Activated CD8-positive, alpha-beta T cell treated with anti-CD3 and anti-CD28 coated beads for 36 hours (primary cell): ENCODE results near the gene SYT17. TPM values are rescaled to one million over a fixed set of nuclear protein-coding genes. Genes with fewer than 3 reads are reported as not detected.

ENCODE experiments used
- ATAC-seq: fragments of 200-7000 bp; cut with Tn5 transposase; one replicate; pipeline ENCODE4 v1.10.0; 2021; ENCODE audit warnings: mild to moderate bottlenecking, moderate library complexity
- CTCF ChIA-PET: fragments of 350-600 bp; sonication (Branson Sonifier 250); formaldehyde crosslinking; loops from one replicate; lab custom pipeline; 2021; ENCODE audit warnings: antibody characterized with exemption; lab: Charles Lee
- POLR2A ChIA-PET: fragments of 350-600 bp; sonication (Branson Sonifier 250); formaldehyde crosslinking; loops from one replicate; lab custom pipeline; 2021; ENCODE audit warnings: antibody characterized with exemption; lab: Charles Lee
- DNase-seq: peaks from one replicate; pipeline ENCODE4 v3.0.0-alpha.2; 2020
- H3K27ac Mint-ChIP-seq: one replicate; pipeline ENCODE4 v1.8.0; 2021; ENCODE audit warnings: mild to moderate bottlenecking, mixed read lengths
- H3K27me3 Mint-ChIP-seq: one replicate; pipeline ENCODE4 v1.8.0; 2021; ENCODE audit warnings: mixed read lengths
- H3K36me3 Mint-ChIP-seq: one replicate; pipeline ENCODE4 v1.8.0; 2021; ENCODE audit warnings: low read depth, mixed read lengths
- H3K4me1 Mint-ChIP-seq: one replicate; pipeline ENCODE4 v1.8.0; 2021; ENCODE audit warnings: low read depth, mixed read lengths
- H3K4me3 Mint-ChIP-seq: one replicate; pipeline ENCODE4 v1.8.0; 2021; ENCODE audit warnings: mild to moderate bottlenecking, moderate library complexity, mixed read lengths
- H3K9me3 Mint-ChIP-seq: one replicate; pipeline ENCODE4 v1.8.0; 2021; ENCODE audit warnings: mixed read lengths
- CTCF ChIP-seq: fragments of 200-600 bp; IDR thresholded peaks from one replicate; pipeline ENCODE4 v1.8.0; 2022; ENCODE audit warnings: antibody characterized with exemption, mild to moderate bottlenecking
- intact Hi-C: fragments of 100-400 bp; cut with micrococcal nuclease; formaldehyde crosslinking; loops from one replicate; pipeline ENCODE4 v1.10.0; 2022
- total RNA-seq, 2 experiments: library from RNA; stranded (reverse); gene quantifications; one replicate each; pipeline ENCODE4 v1.2.3, GENCODE V29; 2021

Gene SYT17
- total RNA-seq, 2 experiments from 2014 or later, result 0.59 TPM; not detected in 1

- Mint-ChIP-seq H3K36me3 (no peaks in the 10 kb centered on the region), H3K27ac (no peak overlapping the region), H3K27me3 (peaks cover 5% of the 10 kb centered on the region), H3K4me1 (peaks cover 11% of the 10 kb centered on the region), H3K9me3 (no peaks in the 10 kb centered on the region), H3K4me3 (no peak overlapping the region)
- no peak for DNase-seq
- CTCF ChIA-PET, result no interaction called here
- intact Hi-C loops, result no loop called here
- POLR2A ChIA-PET, result no interaction called here
- no peak for TF ChIP-seq CTCF
- ATAC-seq, result no peak
Measured at GRCh38 chr16:19135201-19135842, 32.7 kb upstream of the SYT17 start.

- Mint-ChIP-seq H3K27ac (no peak overlapping the region), H3K27me3 (peaks cover 12% of the 10 kb centered on the region), H3K4me1 (peaks cover 4% of the 10 kb centered on the region), H3K9me3 (no peaks in the 10 kb centered on the region), H3K36me3 (no peaks in the 10 kb centered on the region), H3K4me3 (no peak overlapping the region)
- no peak for ATAC-seq
- ChIA-PET CTCF (no interaction called here), POLR2A (no interaction called here)
- intact Hi-C loops, result no loop called here
- no peak for TF ChIP-seq CTCF
- DNase-seq, result no peak
Measured at GRCh38 chr16:19135896-19136438, 32.1 kb upstream of the SYT17 start.

- Mint-ChIP-seq H3K4me3 (no peak overlapping the region), H3K36me3 (no peaks in the 10 kb centered on the region), H3K27me3 (peaks cover 14% of the 10 kb centered on the region), H3K9me3 (no peaks in the 10 kb centered on the region), H3K27ac (no peak overlapping the region), H3K4me1 (no peaks in the 10 kb centered on the region)
- intact Hi-C loops, result no loop called here
- TF ChIP-seq CTCF, result no peak
- DNase-seq (no peak), ATAC-seq (no peak)
- POLR2A ChIA-PET, result no interaction called here
- CTCF ChIA-PET, result no interaction called here
Measured at GRCh38 chr16:19136549-19137196, 31.4 kb upstream of the SYT17 start.

DNA sequence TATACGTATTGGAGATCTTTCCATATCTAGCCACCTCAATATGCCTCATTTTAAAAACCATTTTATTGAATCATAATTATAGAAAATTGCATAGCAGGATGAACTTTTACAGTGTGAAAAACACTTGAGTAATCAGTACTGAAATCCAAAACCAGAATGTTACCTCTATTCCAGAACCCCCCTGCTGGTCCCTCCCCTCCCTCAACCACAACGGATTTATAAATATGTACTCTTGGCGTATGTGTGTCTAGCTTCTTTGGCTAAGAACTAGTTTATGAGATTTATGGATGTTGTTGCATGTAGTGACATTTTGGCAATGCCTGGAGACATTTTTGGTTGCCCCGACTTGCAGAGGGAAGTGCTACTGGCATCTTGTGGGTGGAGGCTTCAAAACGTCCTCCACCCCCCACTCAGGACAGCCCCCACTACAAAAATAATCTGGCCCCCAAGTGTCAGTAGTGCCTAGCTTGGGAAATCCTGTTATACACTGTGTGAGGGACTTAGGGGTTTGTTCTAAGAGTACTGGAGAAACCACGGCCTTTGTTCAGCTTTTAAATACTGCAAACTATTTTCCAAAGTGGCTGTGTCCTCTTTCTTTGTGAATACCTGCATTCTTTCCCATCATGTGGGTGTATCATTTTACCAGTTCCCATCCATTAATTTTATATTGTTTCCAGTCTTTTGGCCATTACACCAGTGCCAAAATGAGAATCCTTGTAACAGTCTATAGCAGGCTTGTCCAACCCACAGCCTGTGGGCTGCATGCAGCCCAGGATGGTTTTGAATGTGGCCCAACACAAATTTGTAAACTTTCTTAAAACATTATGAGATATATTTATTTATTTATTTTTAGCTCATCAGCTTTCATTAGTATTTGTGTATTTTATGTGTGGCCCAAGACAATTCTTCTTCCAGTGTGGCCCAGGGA lies 30.6 kb upstream of the SYT17 start:
- peaks cover 14% of the 10 kb centered on the region for H3K27me3 Mint-ChIP-seq
- intact Hi-C loops, result no loop called here
- H3K27ac Mint-ChIP-seq, result no peak overlapping the region
- DNase-seq, result no peak
- no peak overlapping the region for H3K4me3 Mint-ChIP-seq
- H3K4me1 Mint-ChIP-seq, result no peaks in the 10 kb centered on the region
- CTCF ChIA-PET, result no interaction called here
- no peaks in the 10 kb centered on the region for H3K9me3 Mint-ChIP-seq
- TF ChIP-seq CTCF, result no peak
- no peak for ATAC-seq
- H3K36me3 Mint-ChIP-seq, result no peaks in the 10 kb centered on the region
- POLR2A ChIA-PET, result no interaction called here
